Common myeloid progenitor, CD34-positive (primary cell): ENCODE results near the gene HTR2A.

Experiments used
- CTCF ChIA-PET: fragments of 350-600 bp; sonication (Branson Sonifier 250); formaldehyde crosslinking; loops from one replicate; lab custom pipeline; 2021; ENCODE audit warnings: antibody characterized with exemption; lab: Charles Lee
- POLR2A ChIA-PET: fragments of 350-600 bp; sonication (Branson Sonifier 250); formaldehyde crosslinking; loops from one replicate; lab custom pipeline; 2021; ENCODE audit warnings: antibody characterized with exemption; lab: Charles Lee
- DNase-seq, 3 donors: peaks; one replicate each; pipeline versions ENCODE4 v3.0.0 to v3.0.0-alpha.2; 2013
- H3K27ac ChIP-seq, 2 experiments: 1 replicate in 1 of 2; 2 replicates in 1 of 2; pipeline ENCODE4 v1.7.0; 2013; ENCODE audit warnings: inconsistent platforms in 2 of 2, low read length in 2 of 2, mild to moderate bottlenecking in 2 of 2, low read depth in 1 of 2, moderate library complexity in 1 of 2; ENCODE audit not compliant: severe bottlenecking in 2 of 2, insufficient read depth in 1 of 2, poor library complexity in 1 of 2
- H3K27me3 ChIP-seq, 5 experiments: replicated peaks in 2 of 5; 1 replicate in 3 of 5; 2 replicates in 2 of 5; pipeline versions ENCODE4 v1.6.1 to v1.7.0; 2013; ENCODE audit warnings: low read length in 4 of 5, mild to moderate bottlenecking in 2 of 5, moderate library complexity in 2 of 5, inconsistent platforms in 1 of 5; ENCODE audit not compliant: insufficient read depth in 5 of 5, control insufficient read depth in 4 of 5
- H3K36me3 ChIP-seq, 4 experiments: 1 replicate in 2 of 4; 2 replicates in 2 of 4; pipeline versions ENCODE4 v1.6.1 to v1.7.0; 2013; ENCODE audit warnings: low read length in 3 of 4, control low read depth in 1 of 4, mild to moderate bottlenecking in 1 of 4; ENCODE audit not compliant: control insufficient read depth in 4 of 4, insufficient read depth in 4 of 4
- H3K4me1 ChIP-seq, 4 experiments: 1 replicate in 3 of 4; 2 replicates in 1 of 4; pipeline versions ENCODE4 v1.6.1 to v1.7.1; 2013; ENCODE audit warnings: low read length in 3 of 4, mild to moderate bottlenecking in 3 of 4, control low read depth in 1 of 4, inconsistent platforms in 1 of 4, moderate library complexity in 1 of 4; ENCODE audit not compliant: control insufficient read depth in 4 of 4, insufficient read depth in 4 of 4; ENCODE audit errors: control extremely low read depth in 1 of 4
- H3K4me3 ChIP-seq, 7 experiments: 1 replicate in 4 of 7; 2 replicates in 3 of 7; pipeline versions ENCODE4 v1.5.1 to v1.7.0; 2013; ENCODE audit warnings: mild to moderate bottlenecking in 7 of 7, low read length in 6 of 7, moderate library complexity in 6 of 7, inconsistent platforms in 2 of 7, low read depth in 2 of 7, control low read depth in 1 of 7; ENCODE audit not compliant: insufficient read depth in 4 of 7, control insufficient read depth in 1 of 7; ENCODE audit errors: extremely low read depth in 1 of 7
- H3K9me3 ChIP-seq, 5 experiments: 1 replicate in 4 of 5; 2 replicates in 1 of 5; pipeline versions ENCODE4 v1.6.1 to v1.7.1; 2013; ENCODE audit warnings: low read length in 4 of 5, mild to moderate bottlenecking in 2 of 5, inconsistent platforms in 1 of 5, low read depth in 1 of 5, moderate library complexity in 1 of 5; ENCODE audit not compliant: control insufficient read depth in 4 of 5, insufficient read depth in 2 of 5; ENCODE audit errors: control extremely low read depth in 1 of 5
- WGBS: methylation state at CpG from one replicate; pipeline ENCODE4 v1.1.5; 2013; ENCODE audit not compliant: insufficient coverage; 5-methylcytosine and 5-hydroxymethylcytosine counted together

The HTR2A gene

DNA sequence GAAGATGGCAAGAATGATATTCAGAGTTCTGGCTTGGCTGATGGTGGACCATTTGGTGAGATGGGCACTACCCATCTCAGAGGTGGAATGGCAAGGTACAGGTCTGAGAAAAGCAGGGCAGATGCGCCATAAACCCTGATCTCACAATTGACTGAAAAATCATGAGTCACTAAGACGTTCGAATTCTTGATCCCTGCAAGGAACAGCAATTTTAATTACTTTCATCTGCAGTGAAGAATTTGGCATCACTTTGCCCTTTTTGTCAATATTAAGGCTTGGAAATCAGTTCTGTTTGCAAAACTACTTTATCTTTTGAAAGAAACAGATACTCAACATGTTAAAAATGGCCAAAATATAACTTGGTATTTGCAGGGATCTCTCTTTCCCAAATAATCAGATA, 38.1 kb downstream of the HTR2A start:
- POLR2A ChIA-PET, result no interaction called here
- CTCF ChIA-PET, result no interaction called here

DNA sequence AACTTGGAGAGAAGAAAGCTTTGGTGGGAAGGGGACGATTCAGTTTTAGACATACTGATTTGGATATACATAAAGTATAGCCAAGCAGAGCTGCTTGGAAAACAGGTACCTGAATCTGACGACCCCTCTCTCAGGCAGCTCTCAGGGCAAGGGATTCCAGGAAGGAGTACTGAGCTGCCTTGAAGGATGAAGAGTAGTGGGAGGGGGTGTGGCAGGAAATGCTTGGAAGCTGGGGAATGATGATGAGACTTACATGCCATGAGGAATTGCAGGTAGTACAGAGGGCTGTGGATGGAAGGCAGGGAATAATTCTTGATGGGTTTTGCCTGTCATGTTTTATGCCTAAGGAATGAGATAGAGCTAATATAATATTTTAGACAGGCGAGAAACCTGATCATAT, 38.7 kb downstream of the HTR2A start:
- WGBS, result 97% methylated on average over 3 of the region's 3 CpGs
- no peak overlapping the region for H3K4me3 ChIP-seq
- no peaks in the 10 kb centered on the region for H3K27me3 ChIP-seq
- CTCF ChIA-PET, result interaction anchor here (1.0 to 1.4 kb wide), 2 partner anchors 11 to 31 kb away, joined by 3 read pairs; no protein-coding TSS in a partner anchor
- POLR2A ChIA-PET, result no interaction called here
- no peak for DNase-seq
- H3K4me1 ChIP-seq, result peaks cover 0 to 15% (median 8%) of the 10 kb centered on the region in 4 experiments
- no peak overlapping the region for H3K27ac ChIP-seq
- H3K9me3 ChIP-seq, result no peaks in the 10 kb centered on the region
- no peaks in the 10 kb centered on the region for H3K36me3 ChIP-seq

More for the DNA sequence above, 38.1 kb downstream of the HTR2A start:
- Histone ChIP-seq H3K4me1 (peaks cover 0 to 16% (median 9%) of the 10 kb centered on the region in 4 experiments), H3K36me3 (no peaks in the 10 kb centered on the region), H3K27me3 (no peaks in the 10 kb centered on the region), H3K9me3 (no peaks in the 10 kb centered on the region), H3K4me3 (no peak overlapping the region), H3K27ac (no peak overlapping the region)
- no peak for DNase-seq
- WGBS, result 100% methylated on average over 3 of the region's 3 CpGs

DNA sequence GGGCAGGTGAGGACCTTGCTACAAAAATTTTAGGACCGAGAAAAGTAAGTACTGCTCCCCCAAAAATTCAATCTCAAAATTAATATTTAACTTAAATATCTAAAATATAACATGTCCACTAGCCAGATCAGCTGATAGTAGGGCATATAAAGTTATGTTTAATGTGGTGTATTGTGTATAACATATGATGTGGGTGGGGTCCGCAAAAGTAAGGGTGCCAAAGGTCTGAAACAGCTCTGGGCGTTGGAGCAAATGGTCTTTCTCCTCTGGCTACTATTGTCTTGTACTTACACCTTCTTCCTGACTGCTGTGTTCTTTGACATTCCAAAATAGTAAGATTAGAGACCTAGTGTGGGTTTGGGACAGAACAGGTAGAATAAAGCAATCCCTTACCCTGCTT, 41.2 kb downstream of the HTR2A start:
- no CpG with 5 or more reads among the region's 3 CpGs for WGBS
- H3K4me3 ChIP-seq, result no peak overlapping the region
- CTCF ChIA-PET, result no interaction called here
- H3K27ac ChIP-seq, result no peak overlapping the region
- H3K27me3 ChIP-seq, result no peaks in the 10 kb centered on the region
- peaks cover 0 to 4% (median 0%) of the 10 kb centered on the region in 4 experiments for H3K4me1 ChIP-seq
- H3K36me3 ChIP-seq, result no peaks in the 10 kb centered on the region
- POLR2A ChIA-PET, result no interaction called here
- no peak for DNase-seq
- H3K9me3 ChIP-seq, result no peaks in the 10 kb centered on the region

DNA sequence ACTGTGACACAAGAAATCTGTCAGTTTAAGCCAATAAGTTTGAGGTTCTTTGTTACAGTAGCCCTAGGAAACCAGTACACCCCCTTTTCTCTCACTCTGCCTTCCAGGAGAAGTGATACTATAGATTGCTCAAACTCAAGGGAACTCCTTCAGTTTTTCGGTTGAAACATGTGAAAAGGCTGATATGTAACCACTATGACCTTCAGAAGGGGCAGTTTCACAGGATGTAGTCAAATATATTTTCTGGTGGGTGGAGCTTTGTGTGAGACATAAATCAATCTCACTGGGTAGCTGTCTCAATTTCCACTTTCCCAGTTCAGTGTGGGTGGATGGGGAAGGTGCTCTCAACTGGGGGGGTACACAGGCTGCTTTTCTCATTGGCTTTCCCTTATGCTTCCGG, 41.7 kb downstream of the HTR2A start:
- ChIA-PET POLR2A (no interaction called here), CTCF (no interaction called here)
- Histone ChIP-seq H3K27ac (no peak overlapping the region), H3K9me3 (no peaks in the 10 kb centered on the region), H3K36me3 (no peaks in the 10 kb centered on the region), H3K4me1 (peaks cover 0 to 4% (median 0%) of the 10 kb centered on the region in 4 experiments), H3K27me3 (no peaks in the 10 kb centered on the region), H3K4me3 (no peak overlapping the region)
- 80% methylated on average over 1 of the region's 2 CpGs for WGBS
- peak in 2 of 3 donors; percentile 20 to 42 for DNase-seq

DNA sequence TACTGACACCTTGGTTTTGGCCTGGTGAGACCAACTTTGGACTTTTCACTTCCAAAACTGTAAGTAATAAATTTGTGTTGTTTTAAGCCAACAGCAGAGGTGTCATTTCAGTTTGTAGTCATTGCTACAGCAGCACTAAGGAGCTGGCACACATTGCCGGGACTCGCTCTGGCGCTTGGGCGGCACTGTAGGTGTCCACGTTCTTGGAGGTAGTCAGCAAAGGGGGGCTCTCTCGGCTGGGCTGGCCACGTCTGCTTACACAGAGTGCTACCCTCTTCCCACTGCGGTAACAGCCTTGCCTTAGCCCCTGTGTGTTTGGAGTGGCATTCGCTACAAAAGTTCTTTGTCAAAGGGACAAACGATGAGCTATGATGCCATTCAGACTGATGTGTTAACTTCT, 44.7 kb downstream of the HTR2A start:
- Histone ChIP-seq H3K4me3 (no peak overlapping the region), H3K27me3 (no peaks in the 10 kb centered on the region), H3K36me3 (no peaks in the 10 kb centered on the region), H3K4me1 (peaks cover 0 to 4% (median 0%) of the 10 kb centered on the region in 4 experiments), H3K9me3 (no peaks in the 10 kb centered on the region), H3K27ac (no peak overlapping the region)
- POLR2A ChIA-PET, result no interaction called here
- CTCF ChIA-PET, result interaction anchor here (1.0 to 1.8 kb wide), 2 partner anchors 11 to 13 kb away, joined by 3 read pairs; no protein-coding TSS in a partner anchor
- WGBS, result 97% methylated on average over 10 of the region's 10 CpGs
- DNase-seq, result no peak

DNA sequence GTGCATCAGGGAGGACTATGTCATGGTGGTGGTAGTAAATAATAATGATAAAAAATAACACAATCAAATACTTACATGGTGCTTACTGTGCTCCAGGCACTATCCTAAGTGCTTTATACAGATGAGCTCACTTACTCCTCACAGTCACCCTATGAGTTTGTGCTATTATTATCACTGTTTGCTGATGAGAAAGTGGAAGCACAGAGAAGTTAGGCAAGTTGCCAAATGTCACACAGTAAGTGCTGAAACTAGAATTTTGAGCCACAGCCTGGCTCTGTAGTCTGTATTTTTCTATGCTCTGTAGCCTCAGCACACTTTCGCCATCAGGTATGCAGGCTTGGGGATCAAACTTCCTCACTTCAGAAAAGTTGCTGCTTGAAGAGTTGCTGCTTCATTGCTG, 46.6 kb downstream of the HTR2A start:
- DNase-seq, result no peak
- POLR2A ChIA-PET, result no interaction called here

DNA sequence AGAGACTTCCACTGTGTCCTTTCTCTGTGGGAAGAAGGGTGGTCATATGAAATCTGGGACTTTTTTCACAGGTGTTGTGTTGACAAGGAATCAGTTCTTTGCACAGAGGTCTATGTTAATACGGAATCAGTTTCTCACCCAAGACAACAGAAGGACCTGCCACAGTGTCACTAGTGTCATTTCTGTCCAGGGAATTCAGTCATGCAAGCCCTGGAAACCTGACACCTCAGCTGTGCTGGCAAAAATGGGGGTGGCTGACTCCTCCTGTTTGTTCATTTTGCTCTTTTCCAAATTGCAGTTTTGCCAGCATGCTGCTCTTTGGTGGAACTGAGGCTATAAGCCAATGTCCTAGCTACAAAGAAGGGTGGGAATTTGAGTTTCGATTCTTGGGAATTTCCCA, 50.1 kb downstream of the HTR2A start:
- no peaks in the 10 kb centered on the region for H3K9me3 ChIP-seq
- H3K4me3 ChIP-seq, result no peak overlapping the region
- WGBS, result 94% methylated on average over 2 of the region's 2 CpGs
- ChIA-PET POLR2A (no interaction called here), CTCF (interaction anchor here (0.6 to 1.1 kb wide), 3 partner anchors 11 to 767 kb away, joined by 3 read pairs; no protein-coding TSS in a partner anchor)
- no peaks in the 10 kb centered on the region for H3K27me3 ChIP-seq
- no peaks in the 10 kb centered on the region for H3K36me3 ChIP-seq
- no peak overlapping the region for H3K27ac ChIP-seq
- DNase-seq, result no peak
- no peaks in the 10 kb centered on the region for H3K4me1 ChIP-seq

More for the DNA sequence above, 46.6 kb downstream of the HTR2A start:
- no peak overlapping the region for H3K4me3 ChIP-seq
- no peaks in the 10 kb centered on the region for H3K9me3 ChIP-seq
- no peaks in the 10 kb centered on the region for H3K27me3 ChIP-seq
- H3K27ac ChIP-seq, result no peak overlapping the region
- H3K4me1 ChIP-seq, result peaks cover 0 to 4% (median 0%) of the 10 kb centered on the region in 4 experiments
- 100% methylated on average over 1 of the region's 1 CpG for WGBS
- no peaks in the 10 kb centered on the region for H3K36me3 ChIP-seq
- CTCF ChIA-PET, result no interaction called here
